PC-9 (cell line): ENCODE data around the gene CACNG7.

Experiments used
- EZH2 ChIP-seq: fragments of 200-600 bp; sonication (generic); IDR thresholded peaks from 2 replicates; pipeline ENCODE4 v1.8.0; 2017; ENCODE audit warnings: antibody characterized with exemption, low read depth
- TF ChIP-seq, protein P1 (sequence below): fragments of 200-600 bp; sonication (generic); conservative IDR thresholded peaks from 2 replicates; pipeline ENCODE4 v1.6.1; 2017; ENCODE audit warnings: mixed run types, antibody characterized with exemption, mild to moderate bottlenecking, moderate library complexity

GRCh38 chr19:53875602-53876325 is 33.3 kb upstream of the CACNG7 start:
- TF ChIP-seq, protein P1, sequence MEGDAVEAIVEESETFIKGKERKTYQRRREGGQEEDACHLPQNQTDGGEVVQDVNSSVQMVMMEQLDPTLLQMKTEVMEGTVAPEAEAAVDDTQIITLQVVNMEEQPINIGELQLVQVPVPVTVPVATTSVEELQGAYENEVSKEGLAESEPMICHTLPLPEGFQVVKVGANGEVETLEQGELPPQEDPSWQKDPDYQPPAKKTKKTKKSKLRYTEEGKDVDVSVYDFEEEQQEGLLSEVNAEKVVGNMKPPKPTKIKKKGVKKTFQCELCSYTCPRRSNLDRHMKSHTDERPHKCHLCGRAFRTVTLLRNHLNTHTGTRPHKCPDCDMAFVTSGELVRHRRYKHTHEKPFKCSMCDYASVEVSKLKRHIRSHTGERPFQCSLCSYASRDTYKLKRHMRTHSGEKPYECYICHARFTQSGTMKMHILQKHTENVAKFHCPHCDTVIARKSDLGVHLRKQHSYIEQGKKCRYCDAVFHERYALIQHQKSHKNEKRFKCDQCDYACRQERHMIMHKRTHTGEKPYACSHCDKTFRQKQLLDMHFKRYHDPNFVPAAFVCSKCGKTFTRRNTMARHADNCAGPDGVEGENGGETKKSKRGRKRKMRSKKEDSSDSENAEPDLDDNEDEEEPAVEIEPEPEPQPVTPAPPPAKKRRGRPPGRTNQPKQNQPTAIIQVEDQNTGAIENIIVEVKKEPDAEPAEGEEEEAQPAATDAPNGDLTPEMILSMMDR = no peak
- TF ChIP-seq EZH2 = no peak
